Gastroesophageal sphincter (tissue), 3 donors: ENCODE measurements around the gene PACRG.

Experiments used
- EP300 ChIP-seq: sonication (generic); formaldehyde crosslinking; IDR thresholded peaks from one replicate; pipeline ENCODE4 v1.6.1; 2017; ENCODE audit warnings: antibody characterized with exemption, mild to moderate bottlenecking
- POLR2A ChIP-seq, 2 donors: fragments of 450-650 bp; IDR thresholded peaks; one replicate each; pipeline ENCODE4 v1.6.1; 2017; ENCODE audit warnings: antibody characterized with exemption in 2 of 2, mild to moderate bottlenecking in 2 of 2, moderate library complexity in 1 of 2
- POLR2AphosphoS5 ChIP-seq: sonication (generic); formaldehyde crosslinking; IDR thresholded peaks from one replicate; pipeline ENCODE4 v1.6.1; 2017; ENCODE audit warnings: antibody characterized with exemption
- TF ChIP-seq, protein P1 (sequence below), 4 experiments: fragments of 200-600 bp in 2 of 4; fragments of 450-650 bp in 2 of 4; sonication (generic) in 1 of 4; IDR thresholded peaks; one replicate each; pipeline ENCODE4 v1.5.1; 2017 to 2019; ENCODE audit warnings: antibody characterized with exemption in 4 of 4, mild to moderate bottlenecking in 2 of 4, moderate library complexity in 2 of 4

DNA sequence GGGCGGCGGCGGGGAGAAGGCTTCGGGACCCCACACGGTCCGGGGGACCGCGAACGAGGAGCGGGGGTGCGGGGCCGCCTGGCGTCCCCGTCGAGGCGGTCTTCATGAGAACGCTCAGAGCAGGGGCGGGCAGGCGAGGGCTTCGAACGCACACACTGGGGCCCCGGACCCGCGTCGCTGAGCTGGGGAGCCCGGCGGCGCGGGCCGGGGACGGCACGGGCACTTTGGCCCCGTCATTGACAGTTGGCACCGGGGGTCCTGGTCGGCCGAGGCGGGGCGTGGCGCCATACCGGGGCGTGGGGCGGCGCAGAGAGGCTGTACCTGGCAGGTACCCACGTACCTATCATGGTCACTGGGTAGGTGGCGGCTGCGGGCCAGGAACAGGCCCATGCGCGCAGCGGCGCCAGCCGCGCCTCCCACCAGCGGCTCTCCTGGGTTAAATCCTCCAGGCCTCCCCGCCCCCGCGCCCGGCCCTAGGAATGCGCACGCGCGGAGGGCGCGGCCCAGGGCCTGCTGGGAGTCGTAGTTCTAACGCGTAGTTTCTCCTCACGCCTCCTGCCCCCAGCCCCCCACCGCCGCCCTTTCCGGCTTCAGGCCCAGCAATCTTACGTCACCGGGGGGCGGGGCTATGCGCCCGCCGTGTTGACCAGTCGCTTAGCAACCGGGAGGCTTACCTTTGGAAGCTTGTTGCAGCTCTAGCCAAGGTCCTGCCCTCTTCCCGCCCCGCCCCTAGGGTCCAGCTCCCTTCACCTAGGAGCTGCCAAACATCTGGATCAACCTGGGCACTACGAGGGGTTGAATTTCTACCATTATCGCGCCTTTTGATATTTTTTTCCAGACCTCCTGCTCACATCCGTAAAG lies at the start of gene PACRG, which contains the start of gene PRKN:
- TF ChIP-seq, protein P1, sequence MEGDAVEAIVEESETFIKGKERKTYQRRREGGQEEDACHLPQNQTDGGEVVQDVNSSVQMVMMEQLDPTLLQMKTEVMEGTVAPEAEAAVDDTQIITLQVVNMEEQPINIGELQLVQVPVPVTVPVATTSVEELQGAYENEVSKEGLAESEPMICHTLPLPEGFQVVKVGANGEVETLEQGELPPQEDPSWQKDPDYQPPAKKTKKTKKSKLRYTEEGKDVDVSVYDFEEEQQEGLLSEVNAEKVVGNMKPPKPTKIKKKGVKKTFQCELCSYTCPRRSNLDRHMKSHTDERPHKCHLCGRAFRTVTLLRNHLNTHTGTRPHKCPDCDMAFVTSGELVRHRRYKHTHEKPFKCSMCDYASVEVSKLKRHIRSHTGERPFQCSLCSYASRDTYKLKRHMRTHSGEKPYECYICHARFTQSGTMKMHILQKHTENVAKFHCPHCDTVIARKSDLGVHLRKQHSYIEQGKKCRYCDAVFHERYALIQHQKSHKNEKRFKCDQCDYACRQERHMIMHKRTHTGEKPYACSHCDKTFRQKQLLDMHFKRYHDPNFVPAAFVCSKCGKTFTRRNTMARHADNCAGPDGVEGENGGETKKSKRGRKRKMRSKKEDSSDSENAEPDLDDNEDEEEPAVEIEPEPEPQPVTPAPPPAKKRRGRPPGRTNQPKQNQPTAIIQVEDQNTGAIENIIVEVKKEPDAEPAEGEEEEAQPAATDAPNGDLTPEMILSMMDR (IDR thresholded peaks at IDR 0.05): no peak
- TF ChIP-seq EP300: no peak
- peak; percentile 84 to 90 for TF ChIP-seq POLR2A (IDR thresholded peaks at IDR 0.05)
- TF ChIP-seq POLR2AphosphoS5: peak; percentile 68
